HS-27A (cell line): ENCODE data around the gene SEMA4G.

Source experiments
- DNase-seq: peaks from one replicate; pipeline ENCODE4 v3.0.0-alpha.2; 2012; ENCODE audit warnings: low read depth, missing footprints

SEMA4G gene

GRCh38 chr10:100969187-100970075 lies at the start of gene SEMA4G:
SEMA4G (plus strand) TSS chr10:100969504; CDS start chr10:100972913, 3,409 bp downstream.
- no peak for DNase-seq

DNA sequence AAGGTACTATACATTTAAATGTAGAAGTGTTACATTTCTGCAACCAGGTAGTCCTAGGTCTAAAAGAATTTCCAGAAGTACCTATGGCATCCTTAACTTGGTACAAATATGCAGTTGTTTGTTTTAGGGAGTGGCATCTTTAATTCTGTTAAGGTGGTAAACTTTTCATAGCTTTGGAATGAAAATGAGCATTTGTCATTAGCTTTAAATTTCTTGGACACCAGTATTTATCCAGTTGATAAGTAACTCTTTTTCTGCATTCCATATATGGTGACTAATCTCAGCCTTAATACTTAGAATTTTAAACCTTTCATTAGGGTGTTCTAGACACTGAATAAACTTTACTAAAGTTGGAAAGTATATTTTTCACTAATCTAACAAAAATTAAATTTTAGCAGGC lies 45.7 kb upstream of the SEMA4G start:
- no peak for DNase-seq

DNA sequence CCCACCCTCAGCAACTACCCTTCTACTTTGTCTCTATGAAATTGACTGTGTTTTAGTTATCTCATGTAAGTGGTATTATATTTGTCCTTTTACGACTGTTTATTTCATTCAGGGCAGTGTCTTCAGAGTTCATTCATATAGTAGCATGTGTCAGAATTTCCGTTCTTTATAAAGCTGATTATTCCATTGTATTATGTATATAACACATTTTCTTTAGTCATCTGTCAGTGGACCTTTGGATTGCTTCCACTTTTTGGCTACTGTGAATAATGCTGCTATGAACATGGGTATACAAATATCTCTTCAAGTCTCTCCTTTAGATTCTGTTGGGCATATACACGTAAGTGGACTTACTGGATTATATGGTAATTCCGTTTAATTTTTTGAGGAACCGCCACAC lies 42.0 kb upstream of the SEMA4G start:
- DNase-seq, result no peak

DNA sequence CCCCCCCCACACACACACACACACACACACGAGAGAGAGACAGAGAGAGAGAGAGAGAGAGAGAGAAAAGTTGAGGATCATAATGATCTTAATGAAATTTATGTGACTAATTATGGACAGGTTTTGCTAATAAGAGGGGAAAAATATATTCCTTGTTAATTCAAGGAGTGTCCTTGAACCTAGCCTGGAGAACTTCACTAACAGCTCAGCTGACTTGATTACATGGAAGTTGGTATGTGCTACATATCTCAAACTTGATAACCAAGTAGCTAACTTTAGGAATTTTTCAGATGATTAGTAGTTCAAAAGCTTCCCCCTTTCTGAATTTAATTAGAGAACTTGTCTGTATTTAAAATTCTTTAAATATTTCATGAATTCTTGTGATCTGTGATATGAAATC lies 41.3 kb upstream of the SEMA4G start:
- DNase-seq, result no peak

DNA sequence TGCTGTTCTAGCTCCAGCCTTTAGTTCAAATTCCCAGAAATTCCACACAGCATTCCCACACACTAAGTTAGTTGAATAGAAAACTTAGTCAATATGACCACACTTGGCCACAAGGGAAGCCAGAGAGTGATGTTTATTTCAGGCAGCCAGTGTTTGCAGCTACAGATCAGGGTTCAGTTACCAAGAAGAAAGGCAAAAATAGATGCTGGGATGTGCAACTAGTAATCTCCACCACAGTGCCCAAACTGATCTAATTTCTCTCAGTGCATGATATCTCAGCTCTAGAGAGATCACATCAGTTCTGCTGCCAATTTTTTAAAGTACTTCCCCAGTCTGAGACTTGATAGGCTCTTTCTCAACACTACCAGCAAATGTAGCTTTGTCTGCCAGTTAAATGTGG lies 38.9 kb upstream of the SEMA4G start:
- DNase-seq, result no peak

DNA sequence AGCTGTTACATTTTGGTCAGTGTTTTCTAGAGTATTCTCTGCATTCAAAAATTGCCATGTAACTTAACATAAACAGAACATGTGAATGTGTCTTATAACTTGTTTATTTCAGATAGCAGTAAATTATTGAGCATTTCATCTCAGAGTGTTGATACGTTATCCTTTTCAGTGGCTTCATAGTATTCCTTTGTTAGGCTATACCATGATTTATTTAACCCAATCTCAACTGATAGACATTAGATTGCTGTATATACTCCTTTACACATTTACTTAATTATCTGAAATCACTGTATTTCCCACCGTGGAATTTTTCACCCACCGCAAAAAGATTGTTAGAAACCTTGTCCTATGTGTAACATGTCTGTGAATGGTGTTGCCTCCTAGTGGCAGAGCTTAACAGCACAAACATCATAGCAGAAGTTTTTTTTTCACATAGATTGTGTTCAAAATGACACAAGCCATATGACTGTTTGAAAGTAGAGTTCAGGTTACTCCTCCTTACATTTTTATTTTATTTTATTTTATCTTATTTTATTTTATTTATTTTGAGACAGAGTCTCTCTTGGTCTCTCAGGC lies 35.1 kb upstream of the SEMA4G start:
- DNase-seq, result no peak

DNA sequence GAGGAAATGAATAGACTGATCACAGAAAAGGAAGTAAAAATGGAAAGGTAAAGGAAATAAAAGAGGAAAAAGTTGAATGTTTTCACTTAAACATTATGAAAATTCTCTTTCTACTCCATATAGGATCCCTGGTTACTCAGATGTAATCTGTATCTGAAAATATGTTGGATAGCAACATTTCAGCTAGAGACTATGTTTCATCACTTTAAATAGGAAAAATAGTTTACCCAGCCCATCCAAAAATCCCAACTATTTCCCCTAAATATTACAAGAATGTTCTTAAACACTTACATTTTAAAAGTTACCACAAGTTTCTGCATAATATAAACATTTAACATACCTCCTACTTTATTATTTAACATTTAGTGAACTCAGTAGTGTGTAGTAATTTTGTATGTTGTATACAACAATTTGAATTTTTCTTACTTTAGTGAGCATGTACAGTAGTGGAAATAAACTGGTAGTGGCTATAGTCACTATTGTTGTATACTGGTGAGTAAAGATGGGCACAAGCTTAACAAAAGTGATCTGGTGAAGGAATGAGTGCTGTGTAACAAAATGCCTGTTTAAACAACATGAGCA lies 29.4 kb upstream of the SEMA4G start:
- peak; percentile 7 for DNase-seq

DNA sequence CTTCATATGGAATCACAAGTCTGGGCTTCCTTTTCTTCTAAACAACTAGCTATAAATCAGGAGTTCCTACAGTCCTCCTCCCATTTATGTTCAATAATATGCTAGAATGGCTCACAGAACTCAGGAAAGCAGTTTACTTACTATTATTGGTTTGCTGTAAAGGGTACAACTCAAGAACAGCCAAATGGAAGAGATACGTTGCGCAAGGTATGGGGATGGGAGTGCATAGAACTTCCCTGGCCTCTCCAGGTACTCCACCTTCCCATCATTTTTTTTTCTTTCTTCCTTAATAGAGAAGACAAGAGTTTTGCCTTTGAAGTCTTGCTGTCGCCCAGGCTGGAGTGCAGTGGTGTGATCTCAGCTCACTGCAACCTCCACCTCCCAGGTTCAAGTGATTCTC lies 27.1 kb upstream of the SEMA4G start:
- DNase-seq, result no peak

DNA sequence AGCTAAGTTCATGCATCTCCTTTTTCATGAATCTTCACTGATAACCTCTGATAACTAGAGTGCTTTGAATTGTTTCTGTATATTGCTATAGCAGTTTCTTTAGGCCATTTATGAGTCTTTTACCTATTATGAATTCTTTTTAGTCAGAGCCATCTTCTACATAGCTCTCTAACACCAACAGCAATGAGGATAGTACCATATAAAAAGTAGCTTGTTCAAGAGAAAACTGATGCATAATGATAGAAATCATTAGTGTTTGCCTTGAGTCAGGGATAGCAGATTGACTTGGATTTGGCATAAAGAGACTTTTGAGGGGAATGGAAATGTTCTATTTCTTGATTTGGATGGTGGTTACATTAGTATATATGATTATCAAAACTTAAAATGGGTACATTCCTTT lies 25.8 kb upstream of the SEMA4G start:
- no peak for DNase-seq

DNA sequence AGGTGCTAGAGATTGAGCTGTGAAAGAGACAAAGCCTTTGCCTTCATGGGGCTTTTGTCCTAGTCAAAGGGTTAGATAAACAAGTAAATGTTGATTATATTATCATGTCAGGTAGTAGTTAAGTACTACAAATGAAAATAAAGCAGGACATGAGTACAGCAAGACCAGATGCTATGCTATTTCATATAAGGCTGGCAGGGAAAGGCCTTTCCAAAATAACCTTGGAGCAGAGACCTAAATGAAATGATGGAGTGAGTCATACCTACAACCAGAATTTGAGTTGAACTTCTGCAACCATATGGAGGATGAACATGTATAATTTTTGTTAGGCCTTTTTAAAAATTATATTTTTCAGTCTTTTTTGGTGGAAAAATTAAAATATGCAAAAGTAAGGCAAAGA lies 23.6 kb upstream of the SEMA4G start:
- DNase-seq, result no peak

DNA sequence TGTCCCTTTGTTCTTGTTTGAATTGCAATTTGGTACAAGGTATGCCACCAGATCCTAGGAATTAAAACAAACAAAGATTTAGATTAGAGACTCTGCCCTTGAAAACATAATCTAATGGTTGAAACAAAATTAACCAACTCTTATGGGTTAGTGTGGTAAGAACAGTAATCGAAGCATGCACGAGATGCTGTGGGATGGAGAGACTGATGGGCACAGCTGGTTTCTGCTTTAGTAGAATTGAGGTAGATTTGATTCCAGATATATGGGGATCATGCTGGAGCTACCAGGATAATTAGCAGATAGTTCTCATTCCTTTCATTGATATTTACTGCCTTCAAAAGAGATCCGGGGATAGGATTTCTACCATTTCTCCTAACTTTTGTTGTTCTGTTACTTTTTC lies 20.4 kb upstream of the SEMA4G start:
- no peak for DNase-seq

DNA sequence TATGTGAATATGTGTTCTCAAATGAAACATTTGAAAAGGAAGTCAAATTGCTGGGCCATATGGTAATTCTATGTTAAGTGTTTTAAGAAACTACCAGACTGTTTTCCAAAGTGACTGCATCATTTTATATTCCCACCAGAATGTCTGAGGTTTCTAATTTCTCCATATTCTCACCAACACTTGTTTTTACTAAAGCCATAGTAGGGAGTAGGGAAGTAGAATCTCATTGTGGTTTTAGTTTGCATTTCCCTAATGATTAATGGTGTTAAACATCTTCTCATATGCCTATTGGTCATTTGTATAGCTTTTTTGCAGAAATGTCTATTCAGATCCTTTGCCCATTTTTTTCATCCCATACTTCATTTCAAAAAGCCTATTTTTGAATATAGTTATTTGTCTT lies 9.1 kb upstream of the SEMA4G start:
- no peak for DNase-seq

DNA sequence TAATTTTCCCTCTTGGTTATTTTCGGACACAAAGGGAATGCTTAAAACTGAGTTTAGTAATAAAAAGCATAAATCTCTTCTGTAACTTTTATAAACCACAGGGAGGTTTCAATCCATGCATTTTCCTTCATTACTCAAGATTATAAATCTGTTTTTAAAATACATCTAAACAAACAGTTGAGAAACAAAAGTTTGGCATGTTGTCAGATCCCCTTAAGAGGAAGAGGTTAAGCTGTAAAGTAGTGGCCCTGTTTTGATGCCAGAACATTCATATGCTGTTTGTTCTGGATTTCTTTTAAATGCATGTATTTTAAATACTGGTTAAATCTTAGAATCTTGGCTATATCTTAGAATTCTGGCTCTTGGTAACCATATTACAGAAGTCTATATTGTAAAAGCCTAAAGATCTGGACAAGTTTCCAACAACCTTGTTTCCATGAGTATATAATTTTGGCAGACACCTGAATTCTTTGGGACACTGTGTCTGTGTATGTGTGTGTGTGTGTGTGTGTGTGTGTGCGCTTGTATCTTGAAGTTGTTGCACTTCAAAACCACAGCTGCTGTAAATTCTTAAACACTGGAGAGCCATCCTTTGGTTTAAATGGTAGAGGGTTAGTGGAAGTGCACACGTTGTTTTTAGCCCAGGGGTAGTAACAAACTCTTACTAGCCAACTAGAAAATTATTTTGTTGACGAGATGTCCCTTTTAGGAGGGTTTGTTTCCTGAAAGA lies 6.8 kb upstream of the SEMA4G start:
- no peak for DNase-seq

DNA sequence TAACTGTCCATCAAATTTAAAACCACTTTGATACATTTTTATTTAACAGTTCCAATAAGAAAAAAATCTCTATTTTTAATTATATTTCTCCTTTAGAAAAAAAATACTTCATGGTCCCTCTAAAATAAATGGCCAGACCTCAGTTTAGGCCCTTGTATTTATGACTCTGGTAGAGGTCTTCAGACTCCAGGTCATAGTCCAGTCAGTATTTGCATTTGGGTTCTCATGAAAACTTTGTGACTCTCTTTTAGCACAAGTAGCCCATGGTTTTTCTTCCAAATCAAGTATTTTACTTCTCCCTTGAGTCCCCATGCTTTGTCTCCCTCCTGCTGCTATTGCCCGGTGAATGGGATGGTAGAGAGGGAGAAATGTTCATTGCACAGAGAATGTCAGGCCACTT lies 5.5 kb upstream of the SEMA4G start:
- no peak for DNase-seq

- no peak for DNase-seq
Observed at GRCh38 chr10:100965820-100966219, 3.5 kb upstream of the SEMA4G start.

DNA sequence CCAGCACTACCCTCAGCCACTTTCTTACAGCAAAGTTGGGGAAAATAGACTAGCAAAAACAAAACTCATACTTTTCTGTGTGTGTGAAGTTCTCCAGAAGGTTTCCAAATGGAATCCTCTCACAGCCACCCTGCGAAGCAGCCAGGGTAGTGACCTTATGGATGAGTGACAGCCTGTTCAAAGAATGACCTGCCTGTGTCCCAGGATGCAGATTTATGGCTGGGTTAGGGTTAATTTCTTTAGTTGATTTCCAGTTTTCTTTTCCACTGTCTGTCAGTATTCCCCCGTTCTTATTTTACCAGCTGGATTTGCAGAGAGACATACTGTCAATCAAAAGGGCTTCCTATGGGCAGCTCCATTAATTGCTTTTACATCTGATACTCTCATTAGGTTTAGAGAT lies 2.4 kb upstream of the SEMA4G start:
- no peak for DNase-seq

DNA sequence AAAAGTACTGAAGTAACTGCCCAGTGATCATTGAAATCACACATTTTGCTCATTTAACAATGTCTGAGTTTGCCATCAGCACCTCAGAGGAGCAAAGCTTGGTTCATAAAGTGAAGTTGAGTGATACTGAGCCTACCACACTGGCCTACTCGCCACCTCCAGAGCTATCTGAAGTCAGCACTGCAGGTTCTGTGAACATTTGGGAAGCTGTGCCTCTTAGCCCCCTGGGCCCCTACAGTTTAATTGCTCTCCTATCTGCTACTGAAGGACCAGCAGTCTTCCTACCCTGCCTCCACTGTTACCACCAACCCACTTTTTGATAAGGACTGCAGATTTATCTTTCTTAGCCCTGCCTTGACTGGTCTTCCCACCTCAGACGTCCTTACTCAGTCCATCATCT lies 2.0 kb upstream of the SEMA4G start:
- DNase-seq, result no peak

DNA sequence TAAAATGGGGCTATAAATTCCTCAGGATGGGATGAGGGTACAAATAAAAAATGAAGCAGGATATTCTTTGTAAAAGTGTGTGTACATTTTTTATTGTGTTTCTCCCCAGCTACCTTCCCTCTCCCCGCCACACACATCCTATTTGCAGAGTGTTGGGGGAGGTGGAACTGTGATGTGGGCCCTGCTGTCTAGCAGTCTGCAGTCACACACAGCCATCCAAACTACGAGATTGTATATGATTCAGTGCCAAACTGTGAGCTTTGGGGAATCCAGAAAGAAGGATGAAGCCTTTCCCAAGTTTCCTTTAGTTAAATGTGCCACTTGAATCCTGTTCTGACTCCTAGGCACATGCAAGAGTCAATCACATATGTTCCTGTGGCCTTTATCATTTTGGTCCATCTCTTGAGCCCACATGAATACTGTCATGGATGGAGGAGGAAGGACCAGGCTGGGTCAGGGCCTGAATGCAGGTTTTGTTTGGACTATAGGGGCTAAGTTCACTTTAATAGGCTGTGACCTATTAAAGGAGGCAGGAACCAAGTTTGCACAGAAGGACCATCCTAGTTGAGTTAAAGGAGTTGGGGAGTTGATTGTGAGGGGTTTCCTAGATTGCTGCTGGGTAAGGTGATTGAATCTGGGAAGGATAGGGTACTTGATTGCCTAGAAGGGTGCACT lies 1.1 kb upstream of the SEMA4G start:
- DNase-seq, result no peak

DNA sequence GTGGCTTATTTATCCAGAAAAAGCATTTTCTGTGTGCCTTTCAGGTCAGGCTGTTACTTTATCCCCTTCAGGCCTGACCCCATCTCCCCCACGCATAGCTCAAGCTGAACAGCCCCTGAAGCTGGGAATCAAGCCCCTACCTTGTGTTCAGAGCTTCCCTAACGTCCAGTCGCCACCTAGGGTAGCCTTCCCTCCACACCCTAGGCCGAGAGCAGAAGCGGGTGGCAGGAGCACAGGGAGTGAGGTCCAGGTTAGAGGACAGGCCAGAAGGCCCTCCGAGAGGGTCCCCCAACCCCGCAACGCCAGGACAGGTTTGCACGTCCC lies 479 bp upstream of the SEMA4G start:
- no peak for DNase-seq

- DNase-seq, result no peak
Observed at GRCh38 chr10:100970076-100970913, 991 bp downstream of the SEMA4G start.
